Stimulated activated CD4-positive, alpha-beta T cell treated with anti-CD3 and anti-CD28 coated beads, Interleukin-2, amount 100 ng/mL, for 4 hours (primary cell): Measurements from ENCODE around the gene UMODL1.

Experiments used
- DNase-seq: peaks from one replicate; pipeline ENCODE4 v3.0.0-alpha.2; 2020; ENCODE audit warnings: low read depth

UMODL1 gene

DNA sequence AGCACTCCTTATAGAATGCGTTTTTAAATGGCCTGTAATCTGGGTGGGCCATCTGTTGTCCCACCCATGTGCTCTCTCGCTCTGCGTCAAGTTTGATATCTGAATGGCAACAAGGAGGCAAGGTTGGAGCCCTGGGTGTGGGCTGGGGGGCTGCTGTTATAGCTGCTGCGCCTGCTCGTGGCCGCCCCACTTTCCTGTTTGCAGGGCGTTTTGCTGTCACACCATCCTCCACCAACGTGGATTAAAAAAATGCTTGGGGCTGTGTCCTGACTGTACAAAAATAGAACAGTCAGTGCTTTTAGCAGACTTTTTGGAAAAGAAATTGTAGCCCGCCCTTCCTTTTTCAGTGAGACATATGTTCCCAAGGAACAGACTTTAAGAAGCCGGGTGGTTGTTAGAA is 25.4 kb downstream of the UMODL1 start:
- DNase-seq: no peak

DNA sequence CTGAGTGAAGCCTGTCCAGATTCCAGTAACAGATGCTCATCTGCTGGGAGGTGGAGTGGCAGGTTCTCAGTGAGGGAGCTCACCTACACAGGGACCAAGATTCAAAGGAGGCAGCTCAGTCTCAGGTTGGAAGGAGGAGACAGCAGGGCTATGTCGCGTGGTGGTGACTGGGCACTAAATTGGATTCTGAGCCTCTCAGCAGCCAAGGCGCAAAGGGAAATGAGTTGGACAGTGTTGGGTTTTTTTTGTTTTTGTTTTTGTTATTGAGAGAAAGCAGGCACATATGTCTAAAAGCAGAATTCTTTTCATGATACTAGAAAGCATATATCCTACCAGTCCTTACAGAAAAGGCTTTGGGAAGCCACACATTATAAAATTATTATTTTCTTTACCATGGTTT is 26.2 kb downstream of the UMODL1 start:
- DNase-seq: no peak

DNA sequence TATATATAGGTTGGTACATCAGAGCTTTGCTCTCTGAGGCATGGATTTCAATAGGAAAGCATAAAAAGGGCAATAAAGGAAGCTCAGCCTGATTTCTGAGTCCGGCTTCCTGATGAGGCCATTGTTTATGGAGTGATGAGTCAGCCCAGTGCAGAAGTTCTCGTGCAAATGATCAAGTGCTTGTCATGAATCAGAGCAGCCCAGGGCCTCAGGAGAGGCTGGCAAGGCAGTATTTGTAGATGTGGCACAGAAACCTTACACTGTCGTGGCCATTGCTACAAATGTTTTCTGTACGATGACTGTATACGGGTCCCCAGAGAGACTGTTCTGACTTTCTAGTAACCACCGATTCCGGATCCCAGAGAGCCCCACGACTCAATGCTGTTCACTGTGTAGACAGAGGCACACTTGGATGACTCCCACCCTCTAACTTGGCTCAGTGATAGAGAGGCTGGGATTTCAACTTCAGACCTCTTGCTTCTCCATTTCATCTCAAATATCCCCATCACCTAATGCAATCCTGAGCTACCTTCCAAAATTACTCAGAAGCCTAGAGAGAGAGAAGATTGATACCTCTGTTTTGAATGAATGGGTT is 26.8 kb downstream of the UMODL1 start:
- DNase-seq: no peak

DNA sequence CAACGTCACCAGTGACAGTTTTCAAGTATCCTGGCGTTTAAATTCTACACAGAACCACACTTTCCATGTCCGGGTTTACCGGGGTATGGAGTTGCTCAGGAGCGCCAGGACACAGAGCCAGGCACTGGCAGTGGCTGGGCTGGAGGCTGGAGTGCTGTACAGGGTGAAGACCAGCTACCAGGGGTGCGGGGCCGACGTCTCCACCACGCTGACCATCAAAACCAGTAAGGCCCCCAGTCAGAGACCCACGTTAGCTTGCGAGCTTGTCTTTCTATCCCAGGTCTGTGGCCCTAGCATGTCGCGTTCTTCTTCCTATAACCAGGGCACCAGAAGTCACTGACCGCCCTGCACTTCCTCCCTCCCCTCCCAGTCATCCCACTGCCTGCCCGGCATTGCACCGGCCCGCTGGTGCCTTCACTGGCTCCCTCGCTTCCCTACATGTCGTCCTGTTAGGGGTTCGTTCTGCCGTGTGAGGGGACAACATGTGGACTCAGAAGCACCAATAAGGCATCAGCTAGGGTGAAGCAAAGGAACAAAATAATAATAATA is 27.9 kb downstream of the UMODL1 start:
- DNase-seq: no peak

DNA sequence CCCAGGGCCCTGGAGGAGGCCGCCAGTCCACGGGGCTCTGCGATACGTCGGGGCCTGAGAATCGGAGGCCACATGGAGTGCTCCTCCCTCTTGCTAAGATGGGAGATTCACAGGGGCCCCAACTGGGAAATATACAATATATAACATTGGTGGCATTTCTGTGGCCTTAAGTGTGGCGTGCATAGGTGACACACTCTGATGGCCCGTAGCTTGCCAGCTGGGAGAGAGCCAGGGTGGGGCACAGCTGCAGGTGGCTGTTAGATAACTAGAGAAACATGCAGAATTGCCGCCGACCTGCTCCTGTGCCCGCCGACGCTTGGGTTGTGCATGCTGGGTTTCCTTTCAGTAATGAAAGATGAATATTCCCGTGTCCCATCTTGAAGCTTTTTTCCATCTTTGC is 30.1 kb downstream of the UMODL1 start:
- no peak for DNase-seq

DNA sequence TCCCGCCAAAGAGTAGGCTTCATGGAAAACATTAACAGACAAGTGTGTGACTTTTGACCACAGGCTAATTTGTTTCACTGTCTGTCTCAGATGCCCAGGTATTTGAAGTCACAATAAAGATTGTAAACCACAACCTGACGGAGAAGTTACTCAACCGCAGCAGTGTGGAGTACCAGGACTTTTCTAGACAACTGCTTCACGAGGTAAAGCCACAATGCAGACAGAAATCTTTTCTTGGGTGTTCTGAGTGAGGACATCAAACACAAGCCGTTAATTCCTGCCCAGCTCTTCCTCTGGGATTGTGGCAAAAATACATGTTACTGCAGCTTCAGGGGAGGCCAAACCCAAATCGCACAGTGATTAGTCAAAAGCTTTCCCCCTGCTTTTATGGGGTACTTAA is 31.0 kb downstream of the UMODL1 start:
- no peak for DNase-seq

DNA sequence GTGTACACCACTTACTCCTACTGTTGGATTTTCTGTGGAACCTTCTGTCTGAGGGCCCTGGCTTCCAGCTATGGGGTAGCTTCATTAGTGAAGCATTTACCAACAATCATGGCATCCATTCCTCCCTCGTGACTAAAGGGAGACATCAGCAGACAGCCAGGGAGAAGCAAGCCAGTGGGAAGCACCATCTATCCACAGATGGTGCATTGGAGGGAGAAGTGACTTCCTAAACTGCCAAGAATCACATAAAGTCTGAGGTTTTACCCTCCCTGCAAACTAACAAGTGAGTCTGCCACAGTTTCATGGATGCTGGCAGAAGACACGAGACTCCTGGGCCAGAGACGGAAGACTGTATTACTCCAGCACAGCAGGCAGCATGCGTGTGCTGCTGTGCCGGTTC is 31.4 kb downstream of the UMODL1 start:
- DNase-seq: no peak

DNA sequence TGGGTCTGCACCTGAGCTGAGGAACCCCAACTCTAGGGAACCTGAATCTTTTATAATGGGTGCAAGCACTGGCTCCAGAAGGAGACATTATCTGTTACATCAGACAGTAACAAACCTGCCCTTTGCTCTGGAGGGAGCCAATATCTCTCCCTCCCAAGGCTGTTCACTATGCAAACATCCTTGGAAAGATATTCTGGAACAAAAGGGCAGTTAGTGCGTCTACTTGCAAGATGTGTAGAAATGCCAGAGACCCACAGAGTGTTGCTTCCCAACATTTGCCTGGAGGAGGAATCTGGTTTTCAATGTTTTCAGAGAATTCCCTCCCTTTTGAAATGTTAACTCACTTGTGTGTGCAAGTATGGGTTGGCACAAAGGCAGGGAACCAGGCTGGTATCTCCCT is 31.9 kb downstream of the UMODL1 start:
- DNase-seq: no peak

DNA sequence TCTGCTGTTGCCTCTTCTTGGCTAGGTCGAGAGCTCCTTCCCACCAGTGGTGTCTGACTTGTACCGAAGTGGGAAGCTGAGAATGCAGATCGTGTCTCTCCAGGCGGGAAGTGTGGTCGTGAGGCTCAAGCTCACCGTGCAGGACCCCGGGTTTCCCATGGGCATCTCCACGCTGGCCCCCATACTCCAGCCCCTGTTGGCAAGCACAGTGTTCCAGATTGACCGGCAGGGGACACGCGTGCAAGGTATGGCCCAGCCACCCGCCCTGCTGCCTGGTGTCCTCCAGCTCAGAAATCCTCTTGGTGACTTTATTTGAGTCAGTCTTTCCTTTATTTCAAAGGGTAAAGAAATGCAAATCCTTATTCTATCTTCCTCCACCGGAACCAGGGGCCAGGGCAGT is 32.7 kb downstream of the UMODL1 start:
- DNase-seq: no peak

DNA sequence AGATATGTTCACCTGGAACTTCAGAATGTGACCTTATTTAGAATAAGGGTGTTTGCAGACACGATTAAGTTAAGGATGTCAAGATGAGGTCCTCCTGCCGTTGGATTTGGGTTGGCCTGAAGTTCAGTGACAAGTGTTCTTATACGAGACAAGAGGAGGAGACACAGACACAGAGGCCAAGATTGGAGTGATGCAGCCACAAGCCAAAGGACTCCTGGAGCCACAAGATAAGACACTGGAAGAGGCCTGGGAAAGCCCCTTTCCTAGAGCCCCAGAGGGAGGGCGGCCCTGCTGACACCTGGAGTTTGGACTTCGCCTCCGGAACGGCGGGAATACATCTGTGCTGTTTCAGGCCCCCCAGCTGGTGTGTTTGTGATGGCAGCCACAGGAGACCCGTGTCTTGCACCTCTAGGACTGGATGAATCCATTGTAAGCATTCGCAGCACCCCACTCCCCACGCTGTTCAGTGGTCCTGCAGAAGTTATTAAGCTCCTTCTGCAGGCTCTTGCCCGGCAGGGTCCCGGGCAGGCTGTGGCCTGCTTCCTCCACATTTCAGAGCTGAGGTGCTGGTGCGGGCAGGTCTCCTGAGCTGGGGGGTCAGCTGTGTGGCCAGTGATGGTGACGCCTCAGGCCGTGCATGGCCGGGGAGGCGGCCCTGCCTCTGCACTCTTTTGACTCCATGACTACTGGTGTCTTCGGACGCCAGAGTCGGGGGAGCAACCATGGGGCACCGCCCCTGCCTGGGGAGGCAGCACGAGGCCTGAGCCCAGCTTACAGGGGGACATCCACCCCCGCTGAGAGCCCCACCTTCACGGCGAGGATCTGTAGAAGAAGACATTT is 34.6 kb downstream of the UMODL1 start:
- no peak for DNase-seq

DNA sequence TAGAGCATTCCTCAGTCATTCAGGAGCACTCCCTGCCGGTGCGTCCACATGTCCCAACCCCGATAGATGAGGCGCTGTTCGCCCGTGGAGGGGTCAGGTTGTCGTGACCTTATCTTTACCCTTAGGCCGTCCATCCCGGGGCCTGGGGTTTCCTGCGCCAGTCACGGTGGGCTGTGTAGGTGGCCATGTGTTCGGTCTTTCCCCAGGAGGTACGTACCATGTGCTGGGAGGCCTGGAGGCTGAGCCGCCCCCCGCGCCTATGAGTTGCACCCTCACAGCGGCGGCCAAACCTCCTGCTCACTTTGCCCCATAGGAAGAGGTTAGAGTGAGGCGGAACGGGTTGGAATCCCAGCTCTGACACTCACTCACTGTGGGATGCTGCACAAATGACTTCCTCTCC is 35.3 kb downstream of the UMODL1 start:
- no peak for DNase-seq

DNA sequence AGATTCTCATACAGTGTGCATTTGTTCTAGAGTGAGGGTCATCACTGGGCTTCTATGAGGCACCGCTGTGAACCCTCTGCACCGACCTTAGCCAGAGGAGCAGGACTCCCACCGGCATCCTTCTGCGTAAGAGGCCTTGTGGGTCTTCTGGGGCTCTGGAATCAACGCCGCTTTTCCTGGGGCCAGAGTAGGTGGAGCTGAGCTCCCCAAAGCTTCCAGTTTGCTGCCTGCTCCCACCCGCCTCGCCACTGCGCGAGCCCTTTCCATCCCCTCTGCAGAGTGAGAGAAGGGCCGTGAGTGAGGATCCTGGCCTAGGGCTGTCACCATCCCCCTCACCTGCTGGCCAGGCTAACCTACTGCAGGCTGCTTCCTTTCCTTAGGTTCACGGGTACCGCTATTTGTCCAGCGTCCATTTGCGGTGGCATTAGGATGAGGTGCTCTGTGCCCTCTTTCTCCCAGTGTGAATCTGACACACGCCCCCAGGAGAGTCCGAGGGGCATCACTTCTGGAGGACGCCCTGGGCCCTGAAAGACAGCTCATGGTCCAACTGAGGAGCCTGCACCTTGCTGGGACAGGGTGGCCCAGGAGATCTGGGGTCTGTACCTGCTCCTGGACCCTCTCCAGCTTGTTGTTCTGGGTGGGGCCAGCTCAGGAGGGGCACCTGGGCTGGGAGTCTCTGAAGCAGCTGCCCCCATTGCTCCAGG is 36.2 kb downstream of the UMODL1 start:
- DNase-seq: no peak

DNA sequence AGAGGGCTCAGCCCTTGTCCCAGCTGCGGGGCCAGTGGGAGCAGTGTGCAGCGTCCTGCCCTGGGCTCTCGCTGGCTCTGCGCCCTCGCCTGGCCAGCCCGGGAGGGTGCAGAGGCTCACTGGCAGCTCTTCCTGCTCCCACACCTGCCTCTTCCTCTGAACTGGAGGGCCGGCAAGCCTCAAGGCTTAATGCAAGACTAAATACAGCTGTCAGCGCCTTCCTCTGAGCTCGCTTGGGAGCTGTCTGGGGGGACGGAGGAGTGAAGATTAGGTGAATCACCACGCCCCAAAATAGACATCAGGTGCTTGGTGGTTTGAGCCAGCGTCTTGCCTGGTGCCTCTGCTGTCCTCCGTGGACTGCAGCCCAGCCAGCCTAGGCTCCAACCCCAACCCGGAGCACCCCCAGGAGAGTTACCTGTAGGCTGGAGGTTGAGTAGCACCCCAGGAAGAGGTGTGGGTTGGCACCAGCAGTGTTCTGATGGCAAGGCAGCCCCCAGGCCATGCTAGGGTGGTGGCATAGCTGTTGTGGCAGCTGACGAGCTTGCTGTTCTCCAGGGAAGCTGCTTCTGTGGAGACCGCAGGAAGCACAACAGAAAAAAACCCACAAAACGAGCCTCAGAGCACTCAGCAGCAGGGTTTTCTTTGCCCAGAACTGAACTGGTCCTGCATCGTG is 36.9 kb downstream of the UMODL1 start:
- DNase-seq: peak; percentile 46

DNA sequence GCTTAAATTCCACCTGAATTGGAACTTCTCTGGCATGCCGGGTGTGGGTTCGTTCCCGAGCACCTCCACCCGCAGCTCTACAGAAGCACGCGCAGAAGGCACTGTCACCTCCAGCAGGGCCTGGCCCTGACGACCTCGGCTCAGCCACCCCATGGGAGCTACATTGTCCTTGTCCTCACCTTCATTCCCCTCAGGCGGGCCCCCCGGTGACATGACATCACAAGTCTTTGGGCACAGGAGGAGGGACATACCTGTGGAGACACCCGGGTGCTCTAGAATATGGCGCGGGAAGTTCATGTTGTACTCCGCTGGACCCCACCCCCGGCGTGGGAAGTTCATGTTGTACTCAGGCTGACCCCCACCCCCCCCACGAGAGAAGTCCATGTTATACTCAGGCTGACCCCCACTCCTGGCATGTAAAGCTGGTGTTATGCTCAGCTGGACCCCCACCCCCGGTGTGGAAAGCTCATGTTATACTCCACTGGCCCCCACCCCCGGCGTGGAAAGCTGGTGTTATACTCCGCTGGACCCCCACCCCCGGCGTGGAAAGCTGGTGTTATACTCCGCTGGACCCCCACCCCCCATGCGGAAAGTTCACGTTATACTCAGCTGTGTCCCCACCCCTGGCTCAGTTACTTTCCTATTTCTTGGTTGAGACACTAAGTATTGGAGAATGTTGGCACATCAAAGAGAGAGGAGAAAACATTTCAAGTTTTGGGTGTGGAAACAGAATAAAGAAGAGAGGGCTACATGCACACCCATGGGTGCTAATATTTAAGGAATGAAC is 37.6 kb downstream of the UMODL1 start:
- DNase-seq: no peak

DNA sequence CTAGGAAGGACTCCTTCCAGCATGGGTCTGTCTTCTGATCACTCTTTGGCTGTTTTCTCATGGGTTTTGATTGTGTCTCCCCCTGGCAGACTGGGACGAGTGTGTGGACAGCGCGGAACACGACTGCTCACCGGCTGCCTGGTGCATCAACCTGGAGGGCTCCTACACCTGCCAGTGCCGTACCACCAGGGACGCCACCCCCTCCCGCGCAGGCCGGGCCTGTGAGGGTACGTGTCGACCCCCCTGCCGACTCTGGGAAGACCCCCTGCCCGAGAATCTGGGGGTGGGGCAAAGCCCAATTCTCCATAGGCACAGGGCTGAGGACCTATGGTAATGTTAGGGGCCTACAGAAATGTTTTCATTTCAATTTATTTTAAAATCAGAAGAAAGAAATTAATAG is 38.4 kb downstream of the UMODL1 start:
- no peak for DNase-seq

DNA sequence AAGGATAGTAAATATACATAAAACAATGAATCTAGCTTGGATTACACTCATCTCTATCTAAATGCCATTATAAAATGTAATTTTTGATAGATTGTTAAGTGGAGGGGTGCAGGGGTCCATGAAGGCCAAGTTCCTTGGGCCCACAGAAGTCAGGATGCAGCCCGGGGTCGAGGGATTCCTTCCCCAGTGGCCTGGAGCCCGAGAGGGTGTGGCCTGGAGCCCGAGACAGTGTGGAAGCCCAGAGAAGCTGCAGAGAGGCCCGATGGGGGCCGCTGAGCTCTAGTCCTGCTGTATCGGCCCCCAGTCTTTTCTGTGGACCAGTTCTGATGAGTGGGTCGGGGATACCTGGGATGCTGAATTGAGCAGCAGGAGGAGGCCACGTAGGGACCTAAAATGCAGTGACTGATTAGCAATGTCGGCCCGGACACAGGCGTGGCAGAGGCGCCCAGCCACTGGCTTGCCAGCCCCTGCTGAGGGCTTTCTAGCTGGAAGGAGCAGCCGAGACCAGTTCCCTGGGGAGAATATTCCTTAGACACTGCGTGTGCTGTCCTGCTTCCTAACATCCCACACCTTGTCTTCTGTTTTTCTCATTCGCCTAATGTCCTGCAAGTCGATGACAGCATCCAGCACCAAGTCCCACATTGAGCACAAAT is 38.9 kb downstream of the UMODL1 start:
- DNase-seq: no peak

DNA sequence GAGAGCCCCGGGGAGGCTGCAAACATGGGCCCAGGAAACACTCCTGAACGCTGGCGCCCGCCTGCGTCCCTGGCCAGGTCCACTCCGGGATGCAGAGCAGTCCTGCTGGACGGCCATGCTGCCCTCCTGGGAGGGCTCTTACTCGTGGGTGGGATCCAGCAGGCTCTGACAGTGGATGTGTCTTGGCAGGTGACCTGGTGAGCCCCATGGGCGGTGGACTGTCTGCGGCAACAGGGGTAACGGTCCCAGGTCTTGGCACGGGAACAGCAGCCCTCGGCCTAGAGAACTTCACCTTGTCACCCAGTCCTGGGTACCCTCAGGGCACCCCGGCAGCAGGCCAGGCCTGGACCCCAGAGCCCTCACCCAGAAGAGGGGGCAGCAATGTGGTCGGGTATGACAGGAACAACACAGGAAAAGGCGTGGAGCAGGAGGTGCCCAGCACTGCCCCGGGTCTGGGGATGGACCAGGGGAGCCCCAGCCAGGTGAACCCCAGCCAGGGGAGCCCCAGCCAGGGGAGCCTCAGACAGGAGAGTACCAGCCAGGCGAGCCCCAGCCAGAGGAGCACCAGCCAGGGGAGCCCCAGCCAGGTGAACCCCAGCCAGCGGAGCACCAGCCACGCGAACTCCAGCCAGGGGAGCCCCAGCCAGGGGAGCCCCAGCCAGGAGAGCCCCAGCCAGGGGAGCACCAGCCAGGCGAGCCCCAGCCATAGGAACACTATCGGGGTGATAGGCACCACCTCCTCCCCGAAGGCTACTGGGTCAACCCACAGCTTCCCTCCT is 39.8 kb downstream of the UMODL1 start:
- DNase-seq: no peak

DNA sequence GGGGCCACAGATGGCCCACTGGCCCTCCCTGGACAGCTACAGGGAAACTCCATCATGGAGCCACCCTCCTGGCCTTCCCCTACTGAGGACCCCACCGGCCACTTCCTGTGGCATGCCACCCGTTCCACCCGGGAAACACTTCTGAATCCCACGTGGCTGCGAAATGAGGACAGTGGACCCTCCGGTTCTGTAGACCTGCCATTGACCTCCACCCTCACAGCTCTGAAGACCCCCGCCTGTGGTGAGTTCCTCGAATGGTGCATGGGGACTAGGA is 40.3 kb downstream of the UMODL1 start:
- DNase-seq: no peak

DNA sequence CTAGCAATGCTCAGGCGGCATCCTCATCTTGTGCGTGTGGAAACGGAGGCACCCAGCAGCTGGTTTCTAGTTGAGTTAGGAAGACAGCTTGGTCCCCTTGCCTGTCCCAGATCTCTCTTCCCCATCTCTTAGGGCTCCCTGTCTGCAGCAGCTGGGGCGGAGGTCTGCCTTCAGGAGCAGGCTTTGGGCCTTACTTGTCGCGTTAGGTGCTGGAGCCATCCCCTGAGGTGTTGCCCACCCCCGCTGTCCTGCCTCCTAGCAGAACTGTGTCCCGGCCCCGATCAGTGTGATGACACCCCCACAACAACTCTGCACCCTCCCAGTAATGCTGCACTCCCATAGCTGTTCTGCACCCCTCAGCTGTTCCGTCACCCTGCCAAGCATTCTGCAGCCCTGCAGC is 40.7 kb downstream of the UMODL1 start:
- DNase-seq: no peak

DNA sequence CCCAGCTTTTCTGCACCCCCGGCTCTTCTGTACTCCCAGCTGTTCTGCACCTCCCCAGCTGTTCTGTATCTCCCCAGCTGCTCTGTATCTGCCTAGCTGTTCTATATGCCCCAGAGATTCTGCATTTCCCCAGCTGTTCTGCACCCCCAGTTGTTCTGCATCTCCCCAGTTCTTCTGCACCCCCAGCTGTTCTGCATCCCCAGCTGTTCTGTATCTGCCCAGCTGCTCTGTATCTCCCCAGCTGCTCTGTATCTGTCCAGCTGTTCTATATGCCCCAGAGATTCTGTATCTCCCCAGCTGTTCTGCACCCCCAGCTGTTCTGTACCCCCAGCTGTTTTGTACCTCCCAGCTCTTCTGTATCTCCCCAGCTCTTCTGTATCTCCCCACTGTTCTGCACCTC is 41.1 kb downstream of the UMODL1 start:
- DNase-seq: no peak

DNA sequence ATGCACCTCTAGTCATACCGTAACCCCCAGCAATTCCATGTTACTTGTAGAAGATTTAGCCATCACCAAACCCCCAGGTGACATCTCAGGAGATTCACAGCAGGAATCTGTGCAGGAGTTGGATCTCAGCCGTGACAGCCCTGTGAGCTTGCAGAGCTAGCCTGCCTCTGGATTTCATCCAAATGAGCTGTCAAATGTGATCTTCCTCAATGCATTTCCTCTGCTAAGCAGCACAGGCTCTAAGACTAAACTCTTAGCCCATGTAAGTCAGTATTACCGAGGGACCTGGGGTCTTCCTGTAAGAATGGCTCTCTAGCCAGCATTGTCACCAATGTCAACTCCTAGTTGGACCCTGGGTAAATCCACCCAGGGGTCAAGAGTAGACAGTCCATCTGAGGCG is 41.7 kb downstream of the UMODL1 start:
- no peak for DNase-seq
